ENCODE data around the gene MAN2B2.

MAN2B2 gene

DNA sequence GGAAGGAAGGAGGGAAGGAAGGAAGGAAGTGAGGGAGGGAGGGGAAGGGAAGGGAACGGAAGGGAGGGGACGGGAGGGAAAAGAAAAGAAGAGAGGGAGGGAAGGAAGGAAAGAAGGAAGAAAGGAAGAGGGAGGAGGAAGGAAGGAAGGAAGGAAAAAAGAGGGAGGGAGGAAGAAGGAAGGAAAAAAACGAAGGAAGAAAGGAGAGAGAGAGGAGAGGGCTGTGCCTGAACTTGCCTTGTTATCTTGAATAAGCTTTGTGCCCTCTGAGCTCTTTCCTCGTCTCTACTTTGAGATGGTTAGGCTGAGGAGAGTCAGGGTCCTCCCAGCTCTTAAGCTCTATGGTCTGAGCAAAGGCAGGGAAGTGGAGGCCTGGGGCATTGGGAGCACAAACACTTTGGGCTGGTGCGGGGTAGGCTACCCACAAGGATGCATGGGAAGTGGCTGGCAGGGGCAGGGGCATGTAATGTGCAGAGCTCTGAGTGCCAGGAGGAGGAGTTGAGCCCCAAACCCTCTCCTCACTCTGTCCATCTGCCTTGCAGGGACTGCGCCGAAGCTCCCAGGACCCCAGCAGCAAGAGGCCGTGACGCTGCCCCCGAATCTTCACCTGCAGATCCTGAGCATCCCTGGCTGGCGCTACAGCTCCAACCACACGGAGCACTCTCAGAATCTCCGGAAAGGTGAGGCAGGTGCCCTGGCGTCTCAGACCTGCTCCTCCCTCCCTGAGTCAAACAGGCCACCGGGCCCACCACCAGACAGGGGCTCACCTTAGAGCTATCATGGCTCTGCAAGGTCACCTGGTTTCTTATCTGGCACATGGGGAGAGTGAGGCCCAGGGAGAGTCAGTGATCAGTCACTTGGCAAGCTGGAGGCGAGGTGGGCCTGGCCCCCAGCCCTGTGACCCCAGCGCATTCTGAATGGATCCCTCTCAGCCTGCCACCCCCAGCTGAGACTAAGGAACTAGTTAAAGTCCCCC, 39.0 kb downstream of the MAN2B2 start:
- Histone ChIP-seq H3K27me3 (ENCODE audit: control insufficient read depth in 2 of 2, insufficient read depth in 2 of 2, low read length in 2 of 2) (no peaks in the 10 kb centered on the region), H3K27ac (ENCODE audit: low read depth in 2 of 2, low read length in 2 of 2) (no peak overlapping the region), H3K4me1 (ENCODE audit: control insufficient read depth in 2 of 2, insufficient read depth in 2 of 2, low read length in 2 of 2) (no peaks in the 10 kb centered on the region), H3K36me3 (ENCODE audit: control insufficient read depth in 2 of 2, insufficient read depth in 2 of 2, low read length in 2 of 2) (peaks cover 37 to 64% of the 10 kb centered on the region in 2 donors), H3K9ac (ENCODE audit: low read depth in 1 of 2, low read length in 2 of 2) (no peak overlapping the region), H3K4me3 (ENCODE audit: low read length in 2 of 2) (no peak overlapping the region), H3K9me3 (ENCODE audit: control insufficient read depth in 2 of 2, low read length in 2 of 2) (no peaks in the 10 kb centered on the region)

DNA sequence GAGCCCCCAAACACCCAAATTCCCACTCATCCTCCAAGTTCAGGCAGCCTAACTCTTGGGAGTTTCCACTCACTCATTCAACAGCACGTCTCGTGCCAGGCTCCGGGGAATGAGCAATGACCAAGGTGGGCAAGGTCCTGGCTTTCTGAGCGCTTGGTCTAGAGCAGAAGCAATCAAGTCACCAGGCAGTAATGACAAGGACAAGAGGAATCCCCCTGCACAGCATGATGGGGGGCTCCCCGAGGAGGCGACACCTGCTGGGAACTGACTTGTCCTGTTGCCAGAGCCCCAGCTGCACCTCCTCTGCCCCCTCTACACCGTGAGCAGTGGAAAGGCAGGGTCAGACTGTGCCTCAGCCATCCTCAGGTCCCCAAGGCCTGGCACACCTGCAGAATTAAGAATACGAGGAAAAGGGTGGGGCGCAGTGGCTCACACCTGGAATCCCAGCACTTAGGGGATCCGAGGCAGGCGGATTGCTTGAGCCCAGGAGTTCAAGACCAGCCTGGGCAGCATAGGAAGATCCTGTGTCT, 39.8 kb downstream of the MAN2B2 start:
- H3K36me3 ChIP-seq (ENCODE audit: control insufficient read depth in 2 of 2, insufficient read depth in 2 of 2, low read length in 2 of 2): peaks cover 41 to 66% of the 10 kb centered on the region in 2 donors
- H3K4me3 ChIP-seq (ENCODE audit: low read length in 2 of 2): no peak overlapping the region
- no peak overlapping the region for H3K9ac ChIP-seq (ENCODE audit: low read depth in 1 of 2, low read length in 2 of 2)
- H3K27ac ChIP-seq (ENCODE audit: low read depth in 2 of 2, low read length in 2 of 2): no peak overlapping the region
- H3K27me3 ChIP-seq (ENCODE audit: control insufficient read depth in 2 of 2, insufficient read depth in 2 of 2, low read length in 2 of 2): no peaks in the 10 kb centered on the region
- H3K9me3 ChIP-seq (ENCODE audit: control insufficient read depth in 2 of 2, low read length in 2 of 2): no peaks in the 10 kb centered on the region
- H3K4me1 ChIP-seq (ENCODE audit: control insufficient read depth in 2 of 2, insufficient read depth in 2 of 2, low read length in 2 of 2): no peaks in the 10 kb centered on the region

DNA sequence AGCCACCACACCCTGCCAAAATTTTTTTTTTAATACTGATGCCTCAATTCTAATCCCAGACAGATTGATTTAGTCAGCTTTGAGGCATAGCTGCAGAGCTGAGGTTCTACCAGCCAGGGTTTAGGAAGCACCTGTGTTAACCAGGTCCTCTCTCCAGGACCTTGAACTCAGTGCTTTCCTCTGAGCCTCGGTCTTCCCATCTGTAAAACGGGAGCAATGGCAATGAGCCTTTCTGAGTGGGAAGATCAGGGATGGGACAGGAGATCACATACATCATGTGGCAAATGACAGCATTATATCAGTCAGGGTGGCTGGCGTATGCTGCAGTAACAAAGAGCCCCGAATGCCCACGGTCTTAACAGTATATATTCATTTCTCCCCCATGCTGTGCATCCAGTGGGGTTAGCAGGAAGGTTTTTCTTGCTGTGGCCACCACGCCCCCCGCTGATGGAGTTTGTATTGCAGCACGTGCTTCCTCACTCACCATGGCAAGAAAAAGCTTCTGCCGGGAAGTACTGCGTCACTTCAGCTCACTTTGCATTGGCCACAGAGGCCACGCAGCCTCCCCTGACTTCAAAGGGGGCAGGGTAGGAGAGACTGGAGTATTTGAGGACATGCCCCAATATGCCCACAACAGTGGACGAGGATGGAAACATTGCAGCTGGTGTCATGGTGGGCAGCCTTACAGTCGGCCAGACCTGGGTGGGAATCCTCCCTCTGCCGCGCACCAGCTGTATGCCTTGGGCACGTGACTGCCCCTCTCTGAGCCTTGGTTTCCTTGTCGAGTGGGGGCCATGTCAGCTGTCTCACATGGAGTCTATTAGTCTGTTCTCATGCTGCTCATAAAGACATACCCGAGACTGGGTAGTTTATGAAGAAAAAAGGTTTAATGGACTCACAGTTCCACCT, 41.4 kb downstream of the MAN2B2 start:
- H3K4me3 ChIP-seq (ENCODE audit: low read length in 2 of 2): no peak overlapping the region
- H3K27me3 ChIP-seq (ENCODE audit: control insufficient read depth in 2 of 2, insufficient read depth in 2 of 2, low read length in 2 of 2): no peaks in the 10 kb centered on the region
- no peaks in the 10 kb centered on the region for H3K4me1 ChIP-seq (ENCODE audit: control insufficient read depth in 2 of 2, insufficient read depth in 2 of 2, low read length in 2 of 2)
- H3K27ac ChIP-seq (ENCODE audit: low read depth in 2 of 2, low read length in 2 of 2): no peak overlapping the region
- H3K9me3 ChIP-seq (ENCODE audit: control insufficient read depth in 2 of 2, low read length in 2 of 2): no peaks in the 10 kb centered on the region
- peaks cover 35 to 59% of the 10 kb centered on the region in 2 donors for H3K36me3 ChIP-seq (ENCODE audit: control insufficient read depth in 2 of 2, insufficient read depth in 2 of 2, low read length in 2 of 2)
- H3K9ac ChIP-seq (ENCODE audit: low read depth in 1 of 2, low read length in 2 of 2): no peak overlapping the region

DNA sequence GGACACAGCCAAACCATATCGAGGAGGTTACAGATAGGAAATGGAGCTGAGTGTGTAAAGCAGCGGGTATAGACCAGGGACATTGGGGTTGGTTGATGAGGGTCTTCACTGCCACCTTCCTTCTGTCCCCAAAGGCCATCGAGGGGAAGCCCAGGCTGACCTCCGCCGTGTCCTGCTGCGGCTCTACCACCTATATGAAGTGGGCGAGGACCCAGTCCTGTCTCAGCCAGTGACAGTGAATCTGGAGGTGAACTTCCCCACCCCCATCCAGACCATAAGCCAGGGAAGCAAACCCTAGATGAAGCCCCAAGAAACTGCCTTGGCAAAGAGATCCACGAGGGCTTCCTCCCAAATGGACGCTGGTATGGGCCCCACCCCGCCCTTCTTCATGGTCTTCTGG, 42.3 kb downstream of the MAN2B2 start:
- Histone ChIP-seq H3K27me3 (ENCODE audit: control insufficient read depth in 2 of 2, insufficient read depth in 2 of 2, low read length in 2 of 2) (no peaks in the 10 kb centered on the region), H3K4me3 (ENCODE audit: low read length in 2 of 2) (no peak overlapping the region), H3K9ac (ENCODE audit: low read depth in 1 of 2, low read length in 2 of 2) (no peak overlapping the region), H3K9me3 (ENCODE audit: control insufficient read depth in 2 of 2, low read length in 2 of 2) (no peaks in the 10 kb centered on the region), H3K36me3 (ENCODE audit: control insufficient read depth in 2 of 2, insufficient read depth in 2 of 2, low read length in 2 of 2) (peaks cover 32 to 60% of the 10 kb centered on the region in 2 donors), H3K27ac (ENCODE audit: low read depth in 2 of 2, low read length in 2 of 2) (no peak overlapping the region), H3K4me1 (ENCODE audit: control insufficient read depth in 2 of 2, insufficient read depth in 2 of 2, low read length in 2 of 2) (no peaks in the 10 kb centered on the region)

DNA sequence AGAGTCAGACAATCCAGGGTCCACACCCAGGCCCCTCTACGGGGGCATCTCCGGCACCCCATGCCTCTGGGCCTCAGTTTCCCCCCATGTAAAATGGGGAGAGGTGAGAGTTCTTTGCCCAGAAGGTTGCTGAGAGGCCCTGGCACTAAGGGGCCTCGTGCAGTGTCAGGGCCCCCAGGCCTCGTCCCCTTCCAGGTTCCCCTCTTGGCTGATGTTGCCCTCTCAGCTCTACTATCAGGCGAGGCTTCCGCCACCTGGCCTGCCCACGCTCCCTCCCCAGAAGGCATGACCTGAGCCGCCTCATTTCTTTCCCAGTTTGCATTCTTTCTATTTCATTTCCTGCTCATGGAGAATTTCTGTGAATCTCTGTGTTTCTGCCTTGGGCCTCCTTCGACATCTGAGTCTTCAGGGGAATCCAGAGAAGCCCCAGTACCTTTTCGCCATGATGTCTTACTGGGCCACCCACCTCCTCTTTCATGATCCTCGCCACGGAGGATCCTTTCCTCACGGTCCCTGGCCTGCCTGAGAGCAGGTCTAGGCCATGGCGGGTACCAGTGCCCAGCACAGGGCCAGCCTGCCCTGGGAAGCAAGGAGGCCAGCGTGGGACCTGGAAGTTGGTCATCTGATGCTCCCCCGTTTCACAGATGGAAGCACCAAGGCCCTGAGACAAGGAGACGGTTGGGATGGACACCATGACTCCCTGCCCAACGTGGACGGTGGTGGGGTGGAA, 43.6 kb downstream of the MAN2B2 start:
- no peak overlapping the region for H3K4me3 ChIP-seq (ENCODE audit: low read length in 2 of 2)
- H3K36me3 ChIP-seq (ENCODE audit: control insufficient read depth in 2 of 2, insufficient read depth in 2 of 2, low read length in 2 of 2): peaks cover 26 to 55% of the 10 kb centered on the region in 2 donors
- H3K4me1 ChIP-seq (ENCODE audit: control insufficient read depth in 2 of 2, insufficient read depth in 2 of 2, low read length in 2 of 2): no peaks in the 10 kb centered on the region
- H3K9me3 ChIP-seq (ENCODE audit: control insufficient read depth in 2 of 2, low read length in 2 of 2): no peaks in the 10 kb centered on the region
- H3K27ac ChIP-seq (ENCODE audit: low read depth in 2 of 2, low read length in 2 of 2): no peak overlapping the region
- no peak overlapping the region for H3K9ac ChIP-seq (ENCODE audit: low read depth in 1 of 2, low read length in 2 of 2)
- H3K27me3 ChIP-seq (ENCODE audit: control insufficient read depth in 2 of 2, insufficient read depth in 2 of 2, low read length in 2 of 2): no peaks in the 10 kb centered on the region

DNA sequence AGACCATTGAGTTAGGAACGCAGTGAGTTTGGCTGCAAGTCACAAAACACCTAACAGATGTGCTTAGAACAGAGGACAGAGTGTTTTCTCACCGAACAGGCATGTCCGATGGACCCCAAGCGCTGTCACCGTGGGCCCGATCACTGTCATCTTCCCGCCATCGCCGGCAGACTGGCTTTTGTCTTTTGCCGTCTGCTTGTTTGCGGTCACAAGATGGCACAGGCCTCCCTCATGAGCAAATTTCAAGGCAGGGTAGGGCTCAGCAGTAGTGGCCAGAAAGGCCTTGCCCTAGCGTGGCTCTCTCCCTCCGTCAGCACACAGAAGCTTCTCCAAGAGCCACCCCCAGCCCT, 44.1 kb downstream of the MAN2B2 start:
- no peaks in the 10 kb centered on the region for H3K4me1 ChIP-seq (ENCODE audit: control insufficient read depth in 2 of 2, insufficient read depth in 2 of 2, low read length in 2 of 2)
- no peak overlapping the region for H3K4me3 ChIP-seq (ENCODE audit: low read length in 2 of 2)
- no peaks in the 10 kb centered on the region for H3K27me3 ChIP-seq (ENCODE audit: control insufficient read depth in 2 of 2, insufficient read depth in 2 of 2, low read length in 2 of 2)
- no peak overlapping the region for H3K27ac ChIP-seq (ENCODE audit: low read depth in 2 of 2, low read length in 2 of 2)
- H3K9ac ChIP-seq (ENCODE audit: low read depth in 1 of 2, low read length in 2 of 2): no peak overlapping the region
- no peaks in the 10 kb centered on the region for H3K9me3 ChIP-seq (ENCODE audit: control insufficient read depth in 2 of 2, low read length in 2 of 2)
- peaks cover 26 to 51% of the 10 kb centered on the region in 2 donors for H3K36me3 ChIP-seq (ENCODE audit: control insufficient read depth in 2 of 2, insufficient read depth in 2 of 2, low read length in 2 of 2)

DNA sequence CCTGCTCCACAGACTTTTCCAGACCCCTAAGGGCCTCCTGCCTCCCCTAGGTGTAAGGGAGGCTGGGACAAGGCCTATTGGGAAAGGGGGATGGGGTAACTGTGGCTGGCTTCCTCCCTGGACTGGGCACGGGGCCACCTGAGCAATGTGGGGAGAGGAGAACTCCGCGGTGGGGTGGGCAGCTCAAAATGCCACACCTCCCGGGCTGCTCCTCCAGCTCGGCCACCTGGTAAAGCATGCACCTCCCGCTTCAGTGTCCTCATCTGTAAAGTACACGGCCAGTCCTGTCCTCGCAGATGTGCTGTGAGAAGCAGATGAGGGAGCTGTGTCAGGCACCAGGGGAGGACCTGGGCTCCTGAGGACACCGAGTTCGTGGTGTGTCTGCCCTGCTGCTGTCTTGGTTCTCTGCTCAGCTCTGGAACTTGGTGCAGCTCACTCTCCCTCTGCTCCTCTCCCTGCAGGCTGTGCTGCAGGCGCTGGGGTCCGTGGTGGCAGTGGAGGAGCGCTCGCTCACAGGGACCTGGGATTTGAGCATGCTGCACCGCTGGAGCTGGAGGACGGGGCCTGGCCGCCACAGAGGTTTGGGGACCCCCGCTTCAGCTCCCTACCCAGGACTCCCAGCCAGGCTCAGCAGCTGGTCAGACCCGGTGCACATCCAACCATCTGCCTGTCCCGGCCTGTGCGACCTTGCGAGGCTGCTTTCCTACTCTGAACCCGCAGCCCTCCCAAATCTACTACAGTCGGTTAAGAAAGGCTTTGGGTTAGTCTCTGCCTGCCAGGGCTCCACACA, 44.7 kb downstream of the MAN2B2 start:
- Histone ChIP-seq H3K9ac (ENCODE audit: low read depth in 1 of 2, low read length in 2 of 2) (no peak overlapping the region), H3K36me3 (ENCODE audit: control insufficient read depth in 2 of 2, insufficient read depth in 2 of 2, low read length in 2 of 2) (peaks cover 26 to 46% of the 10 kb centered on the region in 2 donors), H3K27ac (ENCODE audit: low read depth in 2 of 2, low read length in 2 of 2) (no peak overlapping the region), H3K27me3 (ENCODE audit: control insufficient read depth in 2 of 2, insufficient read depth in 2 of 2, low read length in 2 of 2) (no peaks in the 10 kb centered on the region), H3K4me3 (ENCODE audit: low read length in 2 of 2) (no peak overlapping the region), H3K9me3 (ENCODE audit: control insufficient read depth in 2 of 2, low read length in 2 of 2) (no peaks in the 10 kb centered on the region), H3K4me1 (ENCODE audit: control insufficient read depth in 2 of 2, insufficient read depth in 2 of 2, low read length in 2 of 2) (no peaks in the 10 kb centered on the region)

DNA sequence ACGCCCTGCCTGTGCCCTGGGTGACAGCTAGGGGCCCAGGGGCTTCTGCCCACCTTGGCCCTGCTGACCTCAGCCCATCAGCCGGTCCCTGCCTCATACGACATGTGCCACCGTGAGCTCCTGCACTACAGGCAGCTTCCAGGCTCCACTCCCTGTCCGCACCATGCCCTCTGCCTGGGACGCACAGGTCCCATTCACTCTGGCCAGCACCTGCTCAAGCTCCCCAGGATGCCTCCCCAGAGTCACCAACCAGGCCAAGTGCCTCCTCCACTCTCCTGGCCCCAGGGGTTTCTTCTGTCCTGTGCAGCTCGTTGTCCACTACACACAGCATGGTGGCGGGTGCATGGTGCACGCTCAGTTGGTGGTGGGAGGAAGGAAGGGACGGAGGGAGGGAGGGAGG, 45.3 kb downstream of the MAN2B2 start:
- H3K27me3 ChIP-seq (ENCODE audit: control insufficient read depth in 2 of 2, insufficient read depth in 2 of 2, low read length in 2 of 2): no peaks in the 10 kb centered on the region
- no peak overlapping the region for H3K9ac ChIP-seq (ENCODE audit: low read depth in 1 of 2, low read length in 2 of 2)
- no peak overlapping the region for H3K4me3 ChIP-seq (ENCODE audit: low read length in 2 of 2)
- H3K9me3 ChIP-seq (ENCODE audit: control insufficient read depth in 2 of 2, low read length in 2 of 2): no peaks in the 10 kb centered on the region
- H3K27ac ChIP-seq (ENCODE audit: low read depth in 2 of 2, low read length in 2 of 2): no peak overlapping the region
- no peaks in the 10 kb centered on the region for H3K4me1 ChIP-seq (ENCODE audit: control insufficient read depth in 2 of 2, insufficient read depth in 2 of 2, low read length in 2 of 2)
- peaks cover 26 to 40% of the 10 kb centered on the region in 2 donors for H3K36me3 ChIP-seq (ENCODE audit: control insufficient read depth in 2 of 2, insufficient read depth in 2 of 2, low read length in 2 of 2)

DNA sequence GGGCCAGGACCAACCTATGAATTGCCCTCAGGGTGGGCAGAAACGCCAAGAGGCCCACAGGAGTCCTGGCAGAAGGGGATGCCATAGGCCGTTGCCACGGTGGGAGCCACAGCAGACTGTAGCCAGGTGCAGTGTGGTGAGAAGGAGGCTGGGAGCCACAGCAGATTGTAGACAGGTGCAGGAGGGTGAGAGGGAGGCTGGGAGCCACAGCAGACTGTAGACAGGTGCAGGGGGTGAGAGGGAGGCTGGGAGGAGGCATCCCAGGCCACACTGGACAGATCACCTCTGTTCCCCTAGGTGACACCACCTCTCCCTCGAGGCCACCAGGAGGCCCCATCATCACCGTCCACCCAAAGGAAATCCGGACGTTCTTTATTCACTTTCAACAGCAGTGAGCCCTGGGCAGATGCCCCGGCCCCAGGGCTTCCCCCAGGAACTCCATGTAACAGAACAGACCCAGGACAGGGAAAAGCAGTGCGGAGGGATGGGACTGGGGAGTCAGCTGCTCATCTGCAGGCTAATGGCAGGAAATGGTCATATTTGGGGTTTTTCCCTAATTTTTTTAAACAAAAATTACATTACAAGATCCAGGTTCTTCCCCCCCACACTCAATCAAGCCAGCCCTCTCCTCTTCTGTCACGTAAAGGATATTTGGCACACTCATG, 46.0 kb downstream of the MAN2B2 start:
- H3K36me3 ChIP-seq (ENCODE audit: control insufficient read depth in 2 of 2, insufficient read depth in 2 of 2, low read length in 2 of 2): peaks cover 26 to 38% of the 10 kb centered on the region in 2 donors
- H3K9ac ChIP-seq (ENCODE audit: low read depth in 1 of 2, low read length in 2 of 2): no peak overlapping the region
- H3K27me3 ChIP-seq (ENCODE audit: control insufficient read depth in 2 of 2, insufficient read depth in 2 of 2, low read length in 2 of 2): no peaks in the 10 kb centered on the region
- H3K4me3 ChIP-seq (ENCODE audit: low read length in 2 of 2): no peak overlapping the region
- H3K4me1 ChIP-seq (ENCODE audit: control insufficient read depth in 2 of 2, insufficient read depth in 2 of 2, low read length in 2 of 2): no peaks in the 10 kb centered on the region
- H3K9me3 ChIP-seq (ENCODE audit: control insufficient read depth in 2 of 2, low read length in 2 of 2): no peaks in the 10 kb centered on the region
- H3K27ac ChIP-seq (ENCODE audit: low read depth in 2 of 2, low read length in 2 of 2): no peak overlapping the region
